ENCODE results near the gene ERGIC1. TPM values are rescaled to one million over a fixed set of nuclear protein-coding genes. Genes with fewer than 3 reads are reported as not detected.
A peak's percentile ranks its signal among the peaks of the same experiment; 100 is the strongest.
"Not testable (repeated sequence)": the region's sequence is repeated elsewhere in the genome, so short reads cannot be mapped to it uniquely, and the experiment has no call there.

Gene ERGIC1
- total and polyA plus RNA-seq, 7 donors: 49.9 to 116 (median 53.9) TPM

DNA sequence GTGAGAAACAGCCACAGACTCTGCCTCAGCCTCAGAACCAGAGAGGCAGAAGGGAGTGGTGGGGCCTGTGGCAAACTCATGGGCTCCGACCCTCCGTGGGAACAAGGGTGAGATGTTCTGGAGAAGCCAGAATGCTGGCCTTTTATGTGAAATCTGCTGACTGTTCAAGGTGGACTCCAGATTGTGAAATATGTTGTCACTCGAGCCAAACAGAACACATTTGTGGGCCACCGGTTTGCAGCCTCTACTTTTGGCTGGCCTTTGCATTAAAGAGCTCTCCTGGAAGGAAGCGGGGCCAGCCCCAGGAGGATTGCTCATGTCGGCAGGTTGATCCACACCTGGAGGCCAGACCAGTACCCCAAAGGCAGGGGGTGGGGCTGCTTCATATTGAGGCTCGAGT is 62.4 kb downstream of the ERGIC1 start:
- DNase-seq (peak; percentile 36 to 48), ATAC-seq (no peak)
- Histone ChIP-seq H3K27ac (peak overlapping the region; percentile 97), H3K4me1 (peaks cover 65% of the 10 kb centered on the region), H3K27me3 (ENCODE audit: insufficient read depth in 3 of 3, low read length in 2 of 3) (no peaks in the 10 kb centered on the region), H3K9me3 (no peaks in the 10 kb centered on the region), H3K36me3 (ENCODE audit: insufficient read depth in 1 of 2, low read depth in 1 of 2) (no peaks in the 10 kb centered on the region), H3K4me3 (no peak overlapping the region)
- TF ChIP-seq, protein P1, sequence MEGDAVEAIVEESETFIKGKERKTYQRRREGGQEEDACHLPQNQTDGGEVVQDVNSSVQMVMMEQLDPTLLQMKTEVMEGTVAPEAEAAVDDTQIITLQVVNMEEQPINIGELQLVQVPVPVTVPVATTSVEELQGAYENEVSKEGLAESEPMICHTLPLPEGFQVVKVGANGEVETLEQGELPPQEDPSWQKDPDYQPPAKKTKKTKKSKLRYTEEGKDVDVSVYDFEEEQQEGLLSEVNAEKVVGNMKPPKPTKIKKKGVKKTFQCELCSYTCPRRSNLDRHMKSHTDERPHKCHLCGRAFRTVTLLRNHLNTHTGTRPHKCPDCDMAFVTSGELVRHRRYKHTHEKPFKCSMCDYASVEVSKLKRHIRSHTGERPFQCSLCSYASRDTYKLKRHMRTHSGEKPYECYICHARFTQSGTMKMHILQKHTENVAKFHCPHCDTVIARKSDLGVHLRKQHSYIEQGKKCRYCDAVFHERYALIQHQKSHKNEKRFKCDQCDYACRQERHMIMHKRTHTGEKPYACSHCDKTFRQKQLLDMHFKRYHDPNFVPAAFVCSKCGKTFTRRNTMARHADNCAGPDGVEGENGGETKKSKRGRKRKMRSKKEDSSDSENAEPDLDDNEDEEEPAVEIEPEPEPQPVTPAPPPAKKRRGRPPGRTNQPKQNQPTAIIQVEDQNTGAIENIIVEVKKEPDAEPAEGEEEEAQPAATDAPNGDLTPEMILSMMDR (IDR thresholded peaks at IDR 0.05): no peak
- 36 to 63% (median 44%) methylated on average over 7 of the region's 7 CpGs for WGBS, 3 donors
- intact Hi-C loops (cut with DNase I): no loop called here

DNA sequence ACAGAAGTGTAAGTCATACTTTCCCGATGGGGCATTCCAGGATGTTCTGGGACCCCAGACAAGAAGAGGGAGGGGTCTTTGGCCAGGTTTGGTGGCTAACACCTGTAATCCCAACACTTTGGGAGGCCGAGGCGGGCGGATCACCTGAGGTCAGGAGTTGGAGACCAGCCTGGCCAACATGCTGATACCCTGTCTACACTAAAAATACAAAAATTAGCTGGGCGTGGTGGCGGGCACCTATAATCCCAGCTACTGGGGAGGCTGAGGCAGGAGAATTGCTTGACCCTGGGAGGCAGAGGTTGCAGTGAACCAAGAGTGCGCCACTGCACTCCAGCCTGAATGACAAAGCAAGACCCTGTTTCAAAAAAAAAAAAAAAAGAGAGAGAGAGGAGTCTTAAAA is 63.0 kb downstream of the ERGIC1 start:
- H3K9me3 ChIP-seq; H3K36me3 ChIP-seq (ENCODE audit: insufficient read depth in 1 of 2, low read depth in 1 of 2); H3K27me3 ChIP-seq (ENCODE audit: insufficient read depth in 3 of 3, low read length in 2 of 3); intact Hi-C loops (cut with DNase I); ATAC-seq: not testable (repeated sequence)
- peak in 1 of 2 donors; percentile 23 for DNase-seq
- Histone ChIP-seq H3K4me3 (peak overlapping the region; percentile 27), H3K4me1 (peaks cover 65% of the 10 kb centered on the region), H3K27ac (peak overlapping the region; percentile 97)
- 85 to 87% (median 86%) methylated on average over 7 of the region's 7 CpGs for WGBS, 3 donors

DNA sequence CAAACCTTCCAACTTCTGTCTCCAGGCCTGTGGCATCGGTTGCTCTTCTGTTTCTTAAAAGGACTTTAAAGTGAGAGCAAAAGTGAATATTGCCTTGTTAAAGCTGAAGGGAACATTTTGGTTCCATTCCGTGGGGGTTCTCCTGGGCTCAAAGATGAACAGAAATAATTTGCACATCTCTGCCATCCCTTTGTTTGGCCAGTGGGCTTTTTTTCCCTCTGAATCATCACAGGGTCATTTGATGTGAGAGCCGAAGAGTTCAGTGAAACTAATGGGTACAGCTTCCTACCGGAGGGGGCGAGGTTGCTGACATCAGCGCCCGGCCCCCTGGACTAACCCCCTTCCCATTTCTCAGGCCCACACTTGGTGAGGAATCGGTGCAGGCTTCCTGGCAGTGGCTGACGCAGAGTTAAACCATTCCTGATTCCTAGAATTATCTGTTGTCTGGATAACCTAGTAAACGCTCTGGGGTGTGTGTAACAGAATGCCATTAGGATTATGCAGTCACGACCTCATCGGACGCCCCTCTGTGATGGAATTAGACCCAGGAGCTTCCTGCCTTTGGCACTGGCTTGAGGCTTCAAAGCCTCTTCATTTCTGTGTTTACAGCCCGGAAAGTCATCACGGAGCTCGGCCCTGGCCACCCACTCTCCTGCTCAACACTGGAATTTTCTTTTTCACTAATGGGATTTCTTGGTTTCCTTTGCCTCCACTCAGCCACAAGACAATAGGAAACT is 63.6 kb downstream of the ERGIC1 start:
- H3K4me3 ChIP-seq: peak overlapping the region; percentile 27
- TF ChIP-seq, protein P1 (IDR thresholded peaks at IDR 0.05): no peak
- ATAC-seq (no peak), DNase-seq (peak; percentile 50 to 58)
- 34 to 44% (median 41%) methylated on average over 16 of the region's 16 CpGs for WGBS, 3 donors
- no peaks in the 10 kb centered on the region for H3K9me3 ChIP-seq
- no peaks in the 10 kb centered on the region for H3K36me3 ChIP-seq (ENCODE audit: insufficient read depth in 1 of 2, low read depth in 1 of 2)
- H3K4me1 ChIP-seq: peaks cover 65% of the 10 kb centered on the region
- intact Hi-C loops (cut with DNase I): no loop called here
- peak overlapping the region; percentile 97 for H3K27ac ChIP-seq
- H3K27me3 ChIP-seq (ENCODE audit: insufficient read depth in 3 of 3, low read length in 2 of 3): no peaks in the 10 kb centered on the region

DNA sequence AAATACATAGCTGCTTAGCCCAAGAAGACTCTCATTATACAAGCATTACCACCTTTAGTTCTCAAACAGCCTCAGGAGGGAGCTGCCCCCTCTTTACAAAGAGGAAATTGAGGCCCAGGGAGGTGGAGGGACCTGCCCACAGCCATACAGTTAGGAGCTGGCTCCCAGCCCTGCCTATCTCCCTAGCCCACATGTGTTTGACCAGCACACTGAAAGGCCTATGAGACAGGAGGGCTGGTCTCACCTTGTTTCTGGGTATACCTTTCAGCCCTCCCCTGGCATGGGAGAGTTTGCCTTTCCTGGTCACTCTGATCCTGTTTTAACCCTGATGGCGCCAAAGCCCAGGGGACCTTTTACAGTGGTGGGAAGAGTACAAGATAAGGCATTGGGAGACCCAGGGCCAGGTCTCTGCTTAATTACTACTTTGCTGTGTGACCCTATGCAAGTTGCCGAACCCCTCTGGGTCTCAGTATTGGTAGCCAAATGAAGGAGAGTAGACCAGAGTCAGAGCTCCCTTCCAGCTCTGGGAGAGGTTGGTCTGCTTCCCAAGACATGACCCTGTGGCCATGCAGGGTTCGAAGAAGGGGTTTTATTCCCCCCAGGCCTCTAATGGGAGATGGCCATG is 64.3 kb downstream of the ERGIC1 start:
- DNase-seq: peak in 1 of 2 donors; percentile 33

DNA sequence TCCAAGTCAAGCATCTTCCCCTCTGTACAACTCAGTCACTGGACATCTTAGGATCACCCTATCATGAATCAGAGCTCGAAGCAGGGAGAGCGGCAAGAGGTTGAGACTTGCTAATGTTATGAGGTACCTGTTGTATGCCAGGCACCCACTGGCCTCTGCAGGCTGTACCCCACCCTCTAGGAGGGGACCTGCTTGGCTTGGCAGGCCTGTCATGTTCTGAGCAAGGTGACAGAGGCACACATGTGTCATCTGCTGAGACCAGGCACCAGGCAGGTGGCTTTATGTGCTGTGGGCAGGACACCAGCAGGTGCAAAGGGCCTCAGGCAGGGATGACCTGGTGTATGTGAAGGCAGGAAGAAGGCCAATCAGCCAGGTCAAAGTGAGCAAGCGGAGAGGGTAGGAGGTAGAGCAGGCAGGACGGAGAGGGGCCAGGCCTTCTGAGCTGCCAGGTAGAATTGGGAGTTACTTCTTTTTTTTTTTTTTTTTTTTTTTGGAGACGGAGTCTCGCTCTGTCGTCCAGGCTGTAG is 64.9 kb downstream of the ERGIC1 start:
- DNase-seq (peak in 1 of 2 donors; percentile 42), ATAC-seq (no peak)
- no peaks in the 10 kb centered on the region for H3K27me3 ChIP-seq (ENCODE audit: insufficient read depth in 3 of 3, low read length in 2 of 3)
- H3K27ac ChIP-seq: peak overlapping the region; percentile 97
- intact Hi-C loops (cut with DNase I): no loop called here
- WGBS, 3 donors: 95 to 99% (median 99%) methylated on average over 5 to 7 of the region's 7 CpGs
- no peaks in the 10 kb centered on the region for H3K36me3 ChIP-seq (ENCODE audit: insufficient read depth in 1 of 2, low read depth in 1 of 2)
- no peaks in the 10 kb centered on the region for H3K9me3 ChIP-seq
- no peak overlapping the region for H3K4me3 ChIP-seq
- peaks cover 65% of the 10 kb centered on the region for H3K4me1 ChIP-seq
- TF ChIP-seq, protein P1 (IDR thresholded peaks at IDR 0.05): no peak

More for the DNA sequence above, 64.3 kb downstream of the ERGIC1 start:
- TF ChIP-seq, protein P1 (IDR thresholded peaks at IDR 0.05): no peak
- Histone ChIP-seq H3K4me3 (no peak overlapping the region), H3K27me3 (ENCODE audit: insufficient read depth in 3 of 3, low read length in 2 of 3) (no peaks in the 10 kb centered on the region), H3K27ac (peak overlapping the region; percentile 97), H3K9me3 (no peaks in the 10 kb centered on the region), H3K36me3 (ENCODE audit: insufficient read depth in 1 of 2, low read depth in 1 of 2) (no peaks in the 10 kb centered on the region), H3K4me1 (peaks cover 63% of the 10 kb centered on the region)
- intact Hi-C loops (cut with DNase I): no loop called here
- WGBS, 3 donors: 92 to 94% (median 94%) methylated on average over 3 of the region's 3 CpGs
- ATAC-seq: no peak
